Neural cell (in vitro differentiated cells): Measurements from ENCODE around the gene LRIT1. TPM values are rescaled to one million over a fixed set of nuclear protein-coding genes. Genes with fewer than 3 reads are reported as not detected.

Source experiments
- H2AFZ ChIP-seq: fragments of 200-600, 300-800 bp; sonication (generic), shearing (Covaris generic); 2 replicates; pipeline ENCODE4 v1.6.0; 2014; ENCODE audit warnings: low read depth, mild to moderate bottlenecking, antibody characterized with exemption, low read length, moderate library complexity
- H3F3A ChIP-seq: fragments of 200-600 bp; shearing (Covaris generic); 2 replicates; pipeline ENCODE4 v1.6.1; 2016; ENCODE audit warnings: mild to moderate bottlenecking, moderate library complexity, mixed read lengths, antibody characterized with exemption, low read length; ENCODE audit not compliant: insufficient read depth, poor library complexity, severe bottlenecking
- H3K27ac ChIP-seq: fragments of 200-600, 300-800 bp; sonication (generic), shearing (Covaris generic); 2 replicates; pipeline ENCODE4 v1.5.1; 2014; ENCODE audit warnings: mild to moderate bottlenecking, low read length, moderate library complexity
- H3K27me3 ChIP-seq: fragments of 300-800, 200-600 bp; sonication (generic), shearing (Covaris generic); 2 replicates; pipeline ENCODE4 v1.6.0; 2014; ENCODE audit warnings: mild to moderate bottlenecking, low read depth, low read length, moderate library complexity; ENCODE audit not compliant: insufficient read depth
- H3K36me3 ChIP-seq: fragments of 300-800, 200-600 bp; sonication (generic), shearing (Covaris generic); 2 replicates; pipeline ENCODE4 v1.5.1; 2014; ENCODE audit warnings: mild to moderate bottlenecking, antibody characterized with exemption, low read length, moderate library complexity; ENCODE audit not compliant: insufficient read depth
- H3K4me2 ChIP-seq: fragments of 300-800, 200-600 bp; sonication (generic), shearing (Covaris generic); 2 replicates; pipeline ENCODE4 v1.6.0; 2014; ENCODE audit warnings: mild to moderate bottlenecking, low read length
- H3K4me3 ChIP-seq: fragments of 300-800, 200-600 bp; sonication (generic), shearing (Covaris generic); 2 replicates; pipeline ENCODE4 v1.5.1; 2014; ENCODE audit warnings: mild to moderate bottlenecking, low read length, moderate library complexity
- H3K79me2 ChIP-seq: fragments of 200-600 bp; shearing (Covaris generic); replicated peaks from 2 replicates; pipeline ENCODE4 v1.6.0; 2014; ENCODE audit warnings: mild to moderate bottlenecking, low read length, moderate library complexity; ENCODE audit not compliant: insufficient read depth
- H3K9ac ChIP-seq: fragments of 300-800, 200-600 bp; sonication (generic), shearing (Covaris generic); 2 replicates; pipeline ENCODE4 v1.6.1; 2016; ENCODE audit warnings: mild to moderate bottlenecking, low read length, mixed read lengths
- H3K9me2 ChIP-seq: fragments of 200-600 bp; shearing (Covaris generic); 2 replicates; pipeline ENCODE4 v1.6.1; 2016; ENCODE audit warnings: mild to moderate bottlenecking, low read length, mixed read lengths; ENCODE audit not compliant: insufficient read depth
- H3K9me3 ChIP-seq: fragments of 200-600, 300-800 bp; sonication (generic), shearing (Covaris generic); 2 replicates; pipeline ENCODE4 v1.6.1; 2016; ENCODE audit warnings: mild to moderate bottlenecking, mixed run types, low read length, moderate library complexity, mixed read lengths
- H4K20me1 ChIP-seq: fragments of 200-600 bp; shearing (Covaris generic); 2 replicates; pipeline ENCODE4 v1.6.1; 2016; ENCODE audit warnings: mild to moderate bottlenecking, mixed run types; ENCODE audit not compliant: insufficient read depth
- EP300 ChIP-seq: fragments of 450-650 bp; conservative IDR thresholded peaks from 2 replicates; pipeline ENCODE4 v1.6.1; 2014; ENCODE audit warnings: antibody characterized with exemption, mild to moderate bottlenecking, moderate library complexity; ENCODE audit not compliant: poor library complexity, severe bottlenecking
- EZH2 ChIP-seq: fragments of 200-600, 300-800 bp; shearing (Covaris generic), sonication (generic); IDR thresholded peaks from 2 replicates; pipeline ENCODE4 v1.6.1; 2014; ENCODE audit warnings: antibody characterized with exemption, low read length, borderline replicate concordance, mild to moderate bottlenecking; ENCODE audit not compliant: insufficient read depth, poor library complexity, severe bottlenecking
- MXI1 ChIP-seq: fragments of 450-650 bp; conservative IDR thresholded peaks from 2 replicates; pipeline ENCODE4 v1.6.1; 2014; ENCODE audit warnings: antibody characterized with exemption, mild to moderate bottlenecking; ENCODE audit not compliant: poor library complexity, severe bottlenecking
- POLR2AphosphoS5 ChIP-seq: IDR thresholded peaks from 2 replicates; pipeline ENCODE4 v1.6.1; 2012
- RAD21 ChIP-seq: fragments of 450-650 bp; conservative IDR thresholded peaks from 2 replicates; pipeline ENCODE4 v1.6.1; 2014; ENCODE audit warnings: antibody characterized with exemption, mild to moderate bottlenecking, moderate library complexity
- REST ChIP-seq: IDR thresholded peaks from 2 replicates; pipeline ENCODE4 v1.6.1; 2012; ENCODE audit warnings: borderline replicate concordance
- SMC3 ChIP-seq: fragments of 450-650 bp; conservative IDR thresholded peaks from 2 replicates; pipeline ENCODE4 v1.6.1; 2014; ENCODE audit warnings: antibody characterized with exemption, mild to moderate bottlenecking, moderate library complexity; ENCODE audit not compliant: poor library complexity
- TAF1 ChIP-seq: IDR thresholded peaks from 2 replicates; pipeline ENCODE4 v1.6.1; 2012; ENCODE audit warnings: low read depth
- polyA plus RNA-seq: library from polyadenylated mRNA; depleted of rRNA; stranded (reverse); fragments of >200 nt; gene quantifications from 2 replicates; pipeline ENCODE4 v1.2.3, GENCODE V29; 2014
- TF ChIP-seq, protein P1 (sequence below): fragments of 450-650 bp; IDR thresholded peaks from 2 replicates; pipeline ENCODE4 v1.5.1; 2014; ENCODE audit warnings: antibody characterized with exemption, mild to moderate bottlenecking, moderate library complexity; ENCODE audit not compliant: poor library complexity, severe bottlenecking

Gene LRIT1
- polyA plus RNA-seq, 1 donor from 2014 or later = not detected

DNA sequence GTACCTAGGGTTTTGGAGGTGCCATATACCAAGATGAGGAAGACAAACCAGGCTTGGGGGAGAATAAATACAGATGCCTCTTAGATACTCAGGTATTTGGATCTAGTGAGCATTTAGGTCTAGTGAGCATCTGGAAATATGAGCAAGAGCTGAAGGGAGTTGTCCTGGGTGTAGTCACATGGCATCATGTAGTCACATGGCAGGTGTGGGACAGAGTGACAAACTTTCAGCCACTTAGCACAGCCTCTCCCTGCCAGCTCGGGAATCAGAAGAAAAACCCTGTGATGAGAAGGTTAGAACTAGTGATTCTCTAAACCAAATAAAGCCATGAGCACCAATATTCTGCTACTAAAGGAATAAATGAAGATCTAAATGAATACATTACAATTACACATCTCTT, 27.8 kb upstream of the LRIT1 start:
- no peaks in the 10 kb centered on the region for H3K79me2 ChIP-seq
- no peaks in the 10 kb centered on the region for H3K36me3 ChIP-seq
- no peak overlapping the region for H3K27ac ChIP-seq
- no peak overlapping the region for H3K9ac ChIP-seq
- no peaks in the 10 kb centered on the region for H3K27me3 ChIP-seq
- no peak overlapping the region for H3K4me3 ChIP-seq
- TF ChIP-seq TAF1 = no peak
- TF ChIP-seq RAD21 = no peak
- TF ChIP-seq MXI1 = no peak
- no peak for TF ChIP-seq SMC3
- TF ChIP-seq EZH2 = no peak
- H3K4me2 ChIP-seq = no peak overlapping the region
- H3F3A ChIP-seq = no peaks in the 10 kb centered on the region
- H3K9me3 ChIP-seq = no peaks in the 10 kb centered on the region
- no peak overlapping the region for H2AFZ ChIP-seq
- no peaks in the 10 kb centered on the region for H3K9me2 ChIP-seq
- no peaks in the 10 kb centered on the region for H4K20me1 ChIP-seq

DNA sequence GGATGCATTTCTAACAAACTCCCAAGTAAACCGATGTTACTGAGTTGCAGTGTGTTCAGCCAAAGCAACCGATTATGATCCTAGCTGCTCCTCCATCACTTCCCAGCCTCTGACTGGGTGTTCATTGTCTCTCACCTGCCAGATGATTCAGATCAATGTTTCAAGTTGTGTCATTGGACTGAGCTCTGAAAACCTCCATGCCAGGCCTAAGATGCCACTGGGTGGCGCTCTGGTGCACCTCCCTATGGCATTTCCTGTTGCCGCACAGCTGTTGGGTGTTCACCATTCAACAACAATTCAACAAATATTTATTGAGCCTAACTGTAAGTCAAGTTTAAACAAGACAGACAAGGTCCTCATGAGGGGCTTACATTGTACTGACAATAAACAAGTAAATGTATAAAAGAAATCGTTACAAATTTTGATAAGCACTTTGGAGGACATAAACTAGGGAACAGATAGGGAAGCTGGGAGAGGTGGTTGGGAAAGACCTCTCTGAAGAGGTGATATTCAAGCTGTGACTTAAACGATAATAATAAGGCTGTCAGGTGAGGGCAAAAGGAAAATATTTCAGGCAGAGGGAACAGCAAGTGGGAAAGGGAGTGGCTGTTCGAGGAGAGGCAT, 26.3 kb upstream of the LRIT1 start:
- TF ChIP-seq EZH2 (no peak), RAD21 (no peak), EP300 (no peak), TAF1 (no peak), MXI1 (no peak), SMC3 (peak; percentile 31), POLR2AphosphoS5 (no peak), REST (no peak)
- TF ChIP-seq, protein P1, sequence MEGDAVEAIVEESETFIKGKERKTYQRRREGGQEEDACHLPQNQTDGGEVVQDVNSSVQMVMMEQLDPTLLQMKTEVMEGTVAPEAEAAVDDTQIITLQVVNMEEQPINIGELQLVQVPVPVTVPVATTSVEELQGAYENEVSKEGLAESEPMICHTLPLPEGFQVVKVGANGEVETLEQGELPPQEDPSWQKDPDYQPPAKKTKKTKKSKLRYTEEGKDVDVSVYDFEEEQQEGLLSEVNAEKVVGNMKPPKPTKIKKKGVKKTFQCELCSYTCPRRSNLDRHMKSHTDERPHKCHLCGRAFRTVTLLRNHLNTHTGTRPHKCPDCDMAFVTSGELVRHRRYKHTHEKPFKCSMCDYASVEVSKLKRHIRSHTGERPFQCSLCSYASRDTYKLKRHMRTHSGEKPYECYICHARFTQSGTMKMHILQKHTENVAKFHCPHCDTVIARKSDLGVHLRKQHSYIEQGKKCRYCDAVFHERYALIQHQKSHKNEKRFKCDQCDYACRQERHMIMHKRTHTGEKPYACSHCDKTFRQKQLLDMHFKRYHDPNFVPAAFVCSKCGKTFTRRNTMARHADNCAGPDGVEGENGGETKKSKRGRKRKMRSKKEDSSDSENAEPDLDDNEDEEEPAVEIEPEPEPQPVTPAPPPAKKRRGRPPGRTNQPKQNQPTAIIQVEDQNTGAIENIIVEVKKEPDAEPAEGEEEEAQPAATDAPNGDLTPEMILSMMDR = peak; percentile 43
- H3K27ac ChIP-seq = no peak overlapping the region
- no peaks in the 10 kb centered on the region for H3K9me3 ChIP-seq

DNA sequence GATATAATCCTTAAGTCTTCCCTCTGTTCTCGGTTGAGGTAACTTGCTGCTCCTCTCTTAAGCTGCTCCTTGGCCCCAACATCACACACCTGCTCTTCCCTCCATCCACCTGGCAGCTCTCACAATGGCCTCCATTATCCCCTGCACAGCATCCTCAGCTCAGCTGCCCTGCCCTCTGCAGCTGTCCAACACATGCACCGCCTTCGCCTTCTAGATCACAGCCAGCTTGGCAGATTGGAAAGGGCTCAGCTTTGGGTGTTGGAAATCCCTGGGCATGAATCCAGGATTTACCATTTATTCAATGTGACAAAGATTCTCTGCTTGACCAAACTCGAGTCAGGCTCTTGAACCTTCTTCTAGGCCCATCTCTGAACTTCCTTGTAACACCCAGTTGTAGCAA, 24.1 kb upstream of the LRIT1 start:
- Histone ChIP-seq H3K9me3 (no peaks in the 10 kb centered on the region), H3K9ac (no peak overlapping the region), H4K20me1 (no peaks in the 10 kb centered on the region), H3K4me3 (no peak overlapping the region), H3K9me2 (no peaks in the 10 kb centered on the region), H3K36me3 (no peaks in the 10 kb centered on the region), H3K27me3 (no peaks in the 10 kb centered on the region), H3K27ac (no peak overlapping the region), H3K4me2 (no peak overlapping the region), H3F3A (no peaks in the 10 kb centered on the region), H2AFZ (no peak overlapping the region), H3K79me2 (no peaks in the 10 kb centered on the region)
- TF ChIP-seq MXI1 = no peak
- TF ChIP-seq RAD21 = no peak

More for the DNA sequence above, 26.3 kb upstream of the LRIT1 start:
- Histone ChIP-seq H3F3A (no peaks in the 10 kb centered on the region), H2AFZ (no peak overlapping the region), H3K9me2 (no peaks in the 10 kb centered on the region), H3K79me2 (no peaks in the 10 kb centered on the region), H3K9ac (no peak overlapping the region), H3K36me3 (no peaks in the 10 kb centered on the region), H3K27me3 (no peaks in the 10 kb centered on the region), H4K20me1 (no peaks in the 10 kb centered on the region), H3K4me2 (no peak overlapping the region), H3K4me3 (no peak overlapping the region)
